Body of pancreas (tissue), 4 donors: ENCODE measurements around the gene FAM24B. TPM values are rescaled to one million over a fixed set of nuclear protein-coding genes. Genes with fewer than 3 reads are reported as not detected.
A peak's percentile ranks its signal among the peaks of the same experiment; 100 is the strongest.

Source experiments
- ATAC-seq: fragments of 150-250 bp; one replicate; pipeline ENCODE4 v1.9.1; 2016
- DNase-seq, 4 donors: peaks; one replicate each; pipeline ENCODE4 v3.0.0-alpha.2; 2019
- H3K27ac ChIP-seq, 4 donors: fragments of 200-600 bp; sonication (generic); 1 replicate in 3 of 4; 2 replicates in 1 of 4; pipeline versions ENCODE4 v1.5.1 to v1.6.1; 2016 to 2019; ENCODE audit warnings: mild to moderate bottlenecking in 1 of 4, mixed read lengths in 1 of 4, moderate library complexity in 1 of 4
- H3K27me3 ChIP-seq, 2 donors: fragments of 200-600 bp; sonication (generic); one replicate each; pipeline ENCODE4 v1.6.0; 2016; ENCODE audit warnings: mild to moderate bottlenecking in 1 of 2
- H3K36me3 ChIP-seq, 2 donors: fragments of 200-600 bp; sonication (generic); replicated peaks in 1 of 2; 2 replicates each; pipeline ENCODE4 v1.5.1; 2016; ENCODE audit warnings: low read depth in 2 of 2; ENCODE audit not compliant: insufficient read depth in 1 of 2
- H3K4me1 ChIP-seq: fragments of 200-600 bp; sonication (generic); one replicate; pipeline ENCODE4 v1.6.0; 2016
- H3K4me3 ChIP-seq, 2 donors: fragments of 200-600 bp; sonication (generic); 1 replicate in 1 of 2; 2 replicates in 1 of 2; pipeline ENCODE4 v1.5.1; 2016 to 2019
- H3K9me3 ChIP-seq, 3 donors: fragments of 200-600 bp; sonication (generic); 1 replicate in 2 of 3; 2 replicates in 1 of 3; pipeline ENCODE4 v1.5.1; 2016
- CTCF ChIP-seq, 7 experiments: fragments of 450-650 bp in 4 of 7; fragments of 200-600 bp in 3 of 7; sonication (generic) in 3 of 7; IDR thresholded peaks; one replicate each; pipeline ENCODE4 v1.5.1; 2016 to 2019; ENCODE audit warnings: antibody characterized with exemption in 7 of 7
- POLR2A ChIP-seq, 3 donors: fragments of 450-650 bp; IDR thresholded peaks; one replicate each; pipeline ENCODE4 v1.6.1; 2016; ENCODE audit warnings: antibody characterized with exemption in 3 of 3, mild to moderate bottlenecking in 2 of 3
- WGBS, 2 donors: methylation state at CpG; one replicate each; pipeline ENCODE4 v1.1.5; 2017; 5-methylcytosine and 5-hydroxymethylcytosine counted together
- intact Hi-C: fragments of 100-400 bp; cut with DNase I; formaldehyde crosslinking; loops from one replicate; pipeline ENCODE4 v1.15.1; 2023
- total RNA-seq, 2 donors: library from RNA; depleted of rRNA; stranded (reverse); fragments of >200 nt; gene quantifications; one replicate each; pipeline ENCODE4 v1.1.0, GENCODE V29; 2016

FAM24B gene
- total RNA-seq, 2 donors from 2014 or later: 4.3 to 7.0 TPM

DNA sequence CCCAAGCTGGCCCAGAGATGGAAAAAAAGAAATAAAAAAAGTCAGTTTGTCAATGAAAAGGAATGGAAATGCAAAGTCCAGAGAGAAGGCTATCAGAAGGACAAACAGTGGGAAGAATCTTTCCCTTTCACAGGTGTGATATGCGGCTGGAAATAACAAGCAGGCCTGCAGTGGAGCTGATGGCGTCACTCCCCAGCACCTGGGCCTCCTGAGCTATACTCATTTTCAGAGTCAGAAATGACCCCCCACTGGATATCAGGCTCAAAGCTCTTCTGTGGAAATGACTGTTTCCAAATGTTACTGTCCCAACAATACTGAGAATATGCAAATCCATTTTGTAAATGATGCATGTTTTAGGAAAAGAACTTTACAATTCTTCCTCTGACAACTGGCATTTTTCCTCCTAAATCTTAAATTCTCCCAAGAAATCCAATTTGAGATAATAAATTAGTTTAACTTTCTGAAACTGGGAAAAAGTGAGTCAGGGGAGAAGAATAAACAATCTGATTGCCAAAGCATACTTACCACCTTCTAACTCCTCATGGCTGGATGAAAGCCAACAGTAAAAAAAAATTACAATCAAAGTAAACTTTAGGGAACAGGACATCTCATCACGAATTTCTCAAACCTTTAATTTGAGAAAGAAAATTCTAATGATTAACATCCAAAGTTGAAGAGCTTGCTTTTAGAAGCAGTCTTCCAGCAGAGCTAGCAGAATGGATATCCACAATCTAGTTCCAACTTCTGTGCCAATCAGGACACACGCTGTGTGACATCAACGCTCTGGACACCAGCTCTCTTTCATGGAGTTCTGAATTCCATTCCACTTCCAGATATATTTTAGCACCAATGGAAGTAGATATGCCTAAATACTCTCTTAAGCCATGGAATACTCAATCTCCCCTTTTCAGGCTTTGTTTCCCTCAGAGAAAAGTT lies 28.4 kb downstream of the FAM24B start:
- intact Hi-C loops: no loop called here
- WGBS, 2 donors: 16 to 26% methylated on average over 5 of the region's 5 CpGs
- H3K27ac ChIP-seq: peak overlapping the region; percentile 76 to 93 (median 84)
- no peaks in the 10 kb centered on the region for H3K36me3 ChIP-seq
- ATAC-seq: peak; percentile 69
- H3K27me3 ChIP-seq: no peaks in the 10 kb centered on the region
- no peaks in the 10 kb centered on the region for H3K9me3 ChIP-seq
- peak in 1 of 3 donors; percentile 31 for TF ChIP-seq POLR2A (IDR thresholded peaks at IDR 0.05)
- TF ChIP-seq CTCF (IDR thresholded peaks at IDR 0.05): no peak
- peaks cover 66% of the 10 kb centered on the region for H3K4me1 ChIP-seq
- no peak overlapping the region for H3K4me3 ChIP-seq
- DNase-seq: peak; percentile 77 to 91 (median 84)

GRCh38 chr10:122849900-122850605 lies 29.3 kb downstream of the FAM24B start:
- Histone ChIP-seq H3K36me3 (no peaks in the 10 kb centered on the region), H3K9me3 (no peaks in the 10 kb centered on the region), H3K4me3 (no peak overlapping the region), H3K27ac (peak overlapping the region; percentile 76 to 93 (median 84)), H3K27me3 (no peaks in the 10 kb centered on the region), H3K4me1 (peaks cover 67% of the 10 kb centered on the region)
- TF ChIP-seq CTCF (IDR thresholded peaks at IDR 0.05) (no peak), POLR2A (IDR thresholded peaks at IDR 0.05) (peak in 1 of 3 donors; percentile 35)
- WGBS, 2 donors: 47% methylated on average over 12 of the region's 12 CpGs
- peak; percentile 36 for ATAC-seq
- intact Hi-C loops: no loop called here
- peak in 3 of 4 donors; percentile 37 to 67 (median 58) for DNase-seq

DNA sequence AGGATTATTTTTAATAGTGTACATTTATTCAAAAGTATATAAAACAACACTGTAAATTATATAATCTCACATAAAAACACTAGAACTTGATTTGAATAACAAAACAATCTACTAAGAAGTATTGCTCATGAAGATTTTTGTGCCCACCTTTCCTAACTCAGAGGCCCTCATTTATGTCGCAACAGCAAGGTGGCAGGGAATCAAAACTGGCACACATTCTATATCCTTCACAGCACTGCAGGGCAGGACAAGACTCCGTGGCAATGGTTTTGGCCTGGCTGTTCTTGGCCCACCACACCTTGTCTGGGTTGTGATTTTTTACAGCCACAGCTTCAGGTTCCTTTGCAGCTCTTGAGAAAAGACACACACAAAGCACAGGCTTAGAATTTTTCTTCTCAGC lies 30.3 kb downstream of the FAM24B start:
- Histone ChIP-seq H3K27me3 (no peaks in the 10 kb centered on the region), H3K36me3 (no peaks in the 10 kb centered on the region), H3K9me3 (no peaks in the 10 kb centered on the region), H3K4me3 (no peak overlapping the region), H3K4me1 (peaks cover 67% of the 10 kb centered on the region), H3K27ac (peak overlapping the region; percentile 76 to 93 (median 84))
- intact Hi-C loops: no loop called here
- ATAC-seq (no peak), DNase-seq (peak in 1 of 4 donors; percentile 26)
- WGBS, 2 donors: 27 to 43% methylated on average over 2 of the region's 2 CpGs
- TF ChIP-seq CTCF (IDR thresholded peaks at IDR 0.05): no peak

GRCh38 chr10:122847782-122848604 lies 31.4 kb downstream of the FAM24B start:
- intact Hi-C loops: no loop called here
- Histone ChIP-seq H3K27ac (peak overlapping the region; percentile 57 to 93 (median 84)), H3K36me3 (peaks cover 0 to under 1% of the 10 kb centered on the region in 2 donors), H3K27me3 (no peaks in the 10 kb centered on the region), H3K9me3 (no peaks in the 10 kb centered on the region), H3K4me1 (peaks cover 67% of the 10 kb centered on the region), H3K4me3 (no peak overlapping the region)
- ATAC-seq (no peak), DNase-seq (peak in 3 of 4 donors; percentile 41 to 52 (median 49))
- no peak for TF ChIP-seq CTCF (IDR thresholded peaks at IDR 0.05)
- no peak for TF ChIP-seq POLR2A (IDR thresholded peaks at IDR 0.05)
- 67 to 80% methylated on average over 7 to 12 of the region's 12 CpGs for WGBS, 2 donors
